Measurements from ENCODE around the gene FBXL17. TPM values are rescaled to one million over a fixed set of nuclear protein-coding genes. Genes with fewer than 3 reads are reported as not detected.

Gene FBXL17
- total and polyA plus RNA-seq, 2 of the 13 experiments (the other 11 are each of a cell fraction or from before 2014, with no cell fraction given), result 3.0 to 7.9 TPM

GRCh38 chr5:107826311-107827000 lies 555.4 kb downstream of the FBXL17 start:
- no peaks in the 10 kb centered on the region for H4K20me1 ChIP-seq (ENCODE audit: insufficient read depth, low read length)
- no peak for TF ChIP-seq TSC22D2 (CRISPR knock-in tag; IDR thresholded peaks at IDR 0.05; ENCODE audit: borderline replicate concordance)
- no peak for TF ChIP-seq ZFP1 (CRISPR knock-in tag; IDR thresholded peaks at IDR 0.05)
- no peak for TF ChIP-seq CBFB (CRISPR knock-in tag; IDR thresholded peaks at IDR 0.05)
- TF ChIP-seq HNF4G (IDR thresholded peaks at IDR 0.05; ENCODE audit: borderline replicate concordance, low read depth, low read length), result no peak
- TF ChIP-seq HNF4G (CRISPR knock-in tag; IDR thresholded peaks at IDR 0.05; ENCODE audit: borderline replicate concordance, low read depth), result no peak
- TF ChIP-seq PRMT3 (CRISPR knock-in tag; IDR thresholded peaks at IDR 0.05; ENCODE audit: borderline replicate concordance, low read depth), result no peak
- TF ChIP-seq SMAD3 (CRISPR knock-in tag; IDR thresholded peaks at IDR 0.05), result no peak
- no peak for TF ChIP-seq ZNF691 (CRISPR knock-in tag; IDR thresholded peaks at IDR 0.05; ENCODE audit: borderline replicate concordance, low read depth)
- no peaks in the 10 kb centered on the region for H3K9me3 ChIP-seq (ENCODE audit: low read length)
- ATAC-seq, result no peak
- H3K27ac ChIP-seq (ENCODE audit: extremely low read length, insufficient read depth, low read length), result no peak overlapping the region
- H3K4me1 ChIP-seq (ENCODE audit: insufficient read depth, low read length), result no peaks in the 10 kb centered on the region
- FAIRE-seq, result no peak
- H3K36me3 ChIP-seq (replicated peaks in 1 of 2; ENCODE audit: control insufficient read depth in 1 of 2, insufficient read depth in 2 of 2, low read length in 2 of 2), result no peaks in the 10 kb centered on the region
- no peaks in the 10 kb centered on the region for H3K79me2 ChIP-seq (ENCODE audit: insufficient read depth, low read length)
- ChIA-PET CTCF (ENCODE audit: low intra/inter-chr PET ratio, low total read pairs) (no interaction called here), POLR2A (no interaction called here)
- no peak for DNase-seq (ENCODE audit: low spot score)
- no peak overlapping the region for H3K4me3 ChIP-seq (replicated peaks in 1 of 3; ENCODE audit: insufficient read depth in 1 of 3, low read depth in 2 of 3, low read length in 3 of 3)
- no peak overlapping the region for H3K4me2 ChIP-seq (ENCODE audit: low read depth, low read length)
- no TSS peak for BruUV-seq (replicated peaks)
- WGBS (ENCODE audit: low lambda C conversion rate), result 51% methylated on average over 6 of the region's 6 CpGs
- intact Hi-C loops (cut with micrococcal nuclease; ENCODE audit: unreplicated experiment) (no loop called here), in situ Hi-C loops (cut with HindIII; ENCODE audit: extremely low pct_ligation_motif_present, low pct_unique_long_range_greater_than_20kb) (no loop called here)
- no peak overlapping the region for H2AFZ ChIP-seq (ENCODE audit: low read length)
- peaks cover 0 to 5% of the 10 kb centered on the region in 2 experiments; a peak in 2 of 5 replicates for H3K27me3 ChIP-seq (ENCODE audit: control insufficient read depth in 1 of 2, insufficient read depth in 2 of 2, low read length in 2 of 2)
- H3K9ac ChIP-seq (ENCODE audit: insufficient read depth, low read depth, low read length), result no peak overlapping the region

- no peak for FAIRE-seq
- CTCF ChIA-PET (ENCODE audit: low intra/inter-chr PET ratio, low total read pairs), result no interaction called here
- Histone ChIP-seq H2AFZ (ENCODE audit: low read length) (no peak overlapping the region), H3K4me1 (ENCODE audit: insufficient read depth, low read length) (no peaks in the 10 kb centered on the region), H3K36me3 (replicated peaks in 1 of 2; ENCODE audit: control insufficient read depth in 1 of 2, insufficient read depth in 2 of 2, low read length in 2 of 2) (no peaks in the 10 kb centered on the region), H3K27ac (ENCODE audit: extremely low read length, insufficient read depth, low read length) (no peak overlapping the region), H3K9me3 (ENCODE audit: low read length) (no peaks in the 10 kb centered on the region), H3K79me2 (ENCODE audit: insufficient read depth, low read length) (no peaks in the 10 kb centered on the region), H3K4me2 (ENCODE audit: low read depth, low read length) (no peak overlapping the region), H4K20me1 (ENCODE audit: insufficient read depth, low read length) (no peaks in the 10 kb centered on the region), H3K9ac (ENCODE audit: insufficient read depth, low read depth, low read length) (no peak overlapping the region), H3K4me3 (replicated peaks in 1 of 3; ENCODE audit: insufficient read depth in 1 of 3, low read depth in 2 of 3, low read length in 3 of 3) (no peak overlapping the region), H3K27me3 (ENCODE audit: control insufficient read depth in 1 of 2, insufficient read depth in 2 of 2, low read length in 2 of 2) (no peaks in the 10 kb centered on the region)
- BruUV-seq (replicated peaks), result no TSS peak
- no peak for ATAC-seq
- no peak for DNase-seq (ENCODE audit: low spot score)
- intact Hi-C loops (cut with micrococcal nuclease; ENCODE audit: unreplicated experiment), result no loop called here
- POLR2A ChIA-PET, result no interaction called here
- WGBS (ENCODE audit: low lambda C conversion rate), result 16% methylated on average over 1 of the region's 1 CpG
- in situ Hi-C loops (cut with HindIII; ENCODE audit: extremely low pct_ligation_motif_present, low pct_unique_long_range_greater_than_20kb), result no loop called here
- TF ChIP-seq THYN1 (CRISPR knock-in tag; IDR thresholded peaks at IDR 0.05; ENCODE audit: borderline replicate concordance, low read depth) (no peak), ZNF678 (CRISPR knock-in tag; IDR thresholded peaks at IDR 0.05) (no peak), ZBTB39 (CRISPR knock-in tag; IDR thresholded peaks at IDR 0.05) (no peak), JUND (CRISPR knock-in tag; IDR thresholded peaks at IDR 0.05) (no peak), AHR (CRISPR knock-in tag; IDR thresholded peaks at IDR 0.05) (no peak), TCF12 (IDR thresholded peaks at IDR 0.05) (no peak), TCF12 (CRISPR knock-in tag; IDR thresholded peaks at IDR 0.05) (no peak), ZNF337 (CRISPR knock-in tag; IDR thresholded peaks at IDR 0.05; ENCODE audit: borderline replicate concordance, low read depth) (no peak), ZNF460 (CRISPR knock-in tag; IDR thresholded peaks at IDR 0.05; ENCODE audit: borderline replicate concordance) (no peak), NFRKB (IDR thresholded peaks at IDR 0.05) (no peak)
Observed at GRCh38 chr5:107824821-107825220, 557.1 kb downstream of the FBXL17 start.
